Thymus (tissue), 11 donors: ENCODE results near the gene CHMP3. TPM values are rescaled to one million over a fixed set of nuclear protein-coding genes. Genes with fewer than 3 reads are reported as not detected.
"Not testable (repeated sequence)": the region's sequence is repeated elsewhere in the genome, so short reads cannot be mapped to it uniquely, and the experiment has no call there.

Experiments
- DNase-seq, 9 donors: peaks; one replicate each; pipeline ENCODE4 v3.0.0-alpha.2; 2013; ENCODE audit warnings: low spot score in 9 of 9, low read depth in 6 of 9, missing footprints in 1 of 9
- H3K27ac ChIP-seq, 2 donors: one replicate each; pipeline ENCODE4 v1.5.1; 2013; ENCODE audit warnings: control low read depth in 1 of 2, low read depth in 1 of 2, low read length in 1 of 2, mild to moderate bottlenecking in 1 of 2, moderate library complexity in 1 of 2
- H3K27me3 ChIP-seq, 2 donors: one replicate each; pipeline ENCODE4 v1.5.1; 2013; ENCODE audit warnings: low read length in 1 of 2; ENCODE audit not compliant: control insufficient read depth in 2 of 2, insufficient read depth in 1 of 2
- H3K36me3 ChIP-seq, 2 donors: one replicate each; pipeline ENCODE4 v1.5.1; 2013; ENCODE audit warnings: low read length in 1 of 2, mild to moderate bottlenecking in 1 of 2, moderate library complexity in 1 of 2; ENCODE audit not compliant: control insufficient read depth in 2 of 2, insufficient read depth in 2 of 2
- H3K4me1 ChIP-seq, 2 donors: one replicate each; pipeline ENCODE4 v1.5.1; 2013; ENCODE audit warnings: low read length in 2 of 2; ENCODE audit not compliant: control insufficient read depth in 2 of 2, insufficient read depth in 2 of 2
- H3K4me3 ChIP-seq, 2 donors: one replicate each; pipeline ENCODE4 v1.5.1; 2013; ENCODE audit warnings: low read length in 2 of 2, control low read depth in 1 of 2, mild to moderate bottlenecking in 1 of 2
- H3K9me3 ChIP-seq, 2 donors: one replicate each; pipeline ENCODE4 v1.5.1; 2013; ENCODE audit warnings: low read length in 1 of 2, mild to moderate bottlenecking in 1 of 2; ENCODE audit not compliant: control insufficient read depth in 2 of 2, insufficient read depth in 1 of 2
- WGBS: extraction: QIAGEN DNeasy Blood & Tissue Kit; methylation state at CpG from one replicate; pipeline ENCODE4 v1.1.7; 2013; 5-methylcytosine and 5-hydroxymethylcytosine counted together
- polyA plus RNA-seq: library from polyadenylated mRNA; stranded (reverse); fragments of 200-250 nt; gene quantifications from one replicate; pipeline ENCODE4 v1.2.3, GENCODE V29; 2013
- total RNA-seq: library from RNA; stranded (reverse); fragments of 120-200 nt; gene quantifications from one replicate; pipeline ENCODE4 v1.2.4, GENCODE V29; 2013
- donor health status: healthy.

The CHMP3 gene
- total and polyA plus RNA-seq, 2 donors, result 53.9 to 55.7 TPM

DNA sequence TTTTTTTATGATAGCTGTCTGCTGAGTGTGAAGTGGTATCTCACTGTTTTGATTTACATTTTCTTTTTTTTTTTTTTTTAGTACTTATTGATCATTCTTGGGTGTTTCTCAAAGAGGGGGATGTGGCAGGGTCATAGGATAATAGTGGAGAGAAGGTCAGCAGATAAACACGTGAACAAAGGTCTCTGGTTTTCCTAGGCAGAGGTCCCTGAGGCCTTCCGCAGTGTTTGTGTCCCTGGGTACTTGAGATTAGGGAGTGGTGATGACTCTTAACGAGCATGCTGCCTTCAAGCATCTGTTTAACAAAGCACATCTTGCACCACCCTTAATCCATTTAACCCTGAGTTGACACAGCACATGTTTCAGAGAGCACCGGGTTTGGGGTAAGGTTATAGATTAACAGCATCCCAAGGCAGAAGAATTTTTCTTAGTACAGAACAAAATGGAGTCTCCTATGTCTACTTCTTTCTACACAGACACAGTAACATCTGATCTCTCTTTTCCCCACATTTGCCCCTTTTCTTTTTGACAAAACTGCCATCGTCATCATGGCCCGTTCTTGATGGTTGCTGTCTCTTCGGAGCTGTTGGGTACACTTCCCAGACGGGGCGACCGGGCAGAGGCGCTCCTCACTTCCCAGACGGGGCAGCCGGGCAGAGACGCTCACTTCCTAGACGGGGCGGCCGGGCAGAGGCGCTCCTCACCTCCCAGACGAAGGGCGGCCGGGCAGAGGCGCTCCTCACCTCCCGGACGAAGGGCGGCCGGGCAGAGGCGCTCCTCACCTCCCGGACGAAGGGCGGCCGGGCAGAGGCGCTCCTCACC, 18.8 kb downstream of the CHMP3 start:
- Histone ChIP-seq H3K36me3 (peaks cover 0 to 18% of the 10 kb centered on the region in 2 donors), H3K9me3 (peaks cover 12 to 23% of the 10 kb centered on the region in 2 donors)
- not testable (repeated sequence) for DNase-seq, H3K27ac ChIP-seq, H3K4me3 ChIP-seq, H3K4me1 ChIP-seq, H3K27me3 ChIP-seq
- WGBS, result 98% methylated on average over 23 of the region's 32 CpGs

GRCh38 chr2:86543793-86544192, 19.4 kb downstream of the CHMP3 start:
- Histone ChIP-seq H3K36me3 (peaks cover 0 to 11% of the 10 kb centered on the region in 2 donors), H3K9me3 (peaks cover 7 to 16% of the 10 kb centered on the region in 2 donors), H3K27me3 (no peaks in the 10 kb centered on the region), H3K4me1 (no peaks in the 10 kb centered on the region), H3K27ac (no peak overlapping the region), H3K4me3 (no peak overlapping the region)
- no peak for DNase-seq
- WGBS, result 97% methylated on average over 2 of the region's 2 CpGs

DNA sequence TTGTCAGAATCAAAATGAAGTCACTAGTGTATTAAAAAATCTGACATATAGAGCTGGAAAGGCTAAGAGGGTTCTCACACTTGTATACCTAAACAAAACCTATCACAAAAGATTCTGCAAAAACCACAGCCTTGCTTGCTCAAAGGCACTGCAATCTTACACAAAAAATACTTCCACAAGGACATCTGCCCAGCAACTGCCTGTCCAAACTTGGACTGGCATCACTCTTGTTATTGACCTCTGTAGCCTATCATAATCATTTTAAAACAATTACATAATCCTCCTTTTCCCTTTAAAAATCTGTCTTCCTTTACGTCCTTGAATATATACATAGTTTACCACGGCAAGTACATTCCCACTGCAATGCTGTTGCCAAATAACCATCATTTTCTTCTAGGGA, 19.9 kb downstream of the CHMP3 start:
- Histone ChIP-seq H3K9me3 (peaks cover 6 to 13% of the 10 kb centered on the region in 2 donors), H3K27ac (no peak overlapping the region), H3K36me3 (peaks cover 0 to 8% of the 10 kb centered on the region in 2 donors), H3K4me3 (no peak overlapping the region), H3K4me1 (no peaks in the 10 kb centered on the region), H3K27me3 (no peaks in the 10 kb centered on the region)
- DNase-seq, result no peak
- WGBS, result 97% methylated on average over 2 of the region's 2 CpGs

GRCh38 chr2:86542814-86543213, 20.4 kb downstream of the CHMP3 start:
- Histone ChIP-seq H3K27ac (no peak overlapping the region), H3K4me1 (no peaks in the 10 kb centered on the region), H3K27me3 (no peaks in the 10 kb centered on the region), H3K36me3 (peaks cover 0 to 8% of the 10 kb centered on the region in 2 donors), H3K4me3 (no peak overlapping the region), H3K9me3 (peaks cover 6 to 13% of the 10 kb centered on the region in 2 donors)
- no peak for DNase-seq
- 95% methylated on average over 1 of the region's 1 CpG for WGBS

GRCh38 chr2:86541334-86541733, 21.9 kb downstream of the CHMP3 start:
- H3K27ac ChIP-seq, result no peak overlapping the region
- peaks cover 6 to 10% of the 10 kb centered on the region in 2 donors for H3K9me3 ChIP-seq
- DNase-seq, result no peak
- H3K36me3 ChIP-seq, result peaks cover 0 to 5% of the 10 kb centered on the region in 2 donors
- H3K27me3 ChIP-seq, result no peaks in the 10 kb centered on the region
- H3K4me1 ChIP-seq, result no peaks in the 10 kb centered on the region
- no peak overlapping the region for H3K4me3 ChIP-seq
- 97% methylated on average over 2 of the region's 2 CpGs for WGBS

GRCh38 chr2:86533589-86533988, 29.7 kb downstream of the CHMP3 start:
- H3K27ac ChIP-seq, result no peak overlapping the region
- WGBS, result 99% methylated on average over 3 of the region's 3 CpGs
- no peaks in the 10 kb centered on the region for H3K4me1 ChIP-seq
- no peak overlapping the region for H3K4me3 ChIP-seq
- no peak for DNase-seq
- peaks cover 0 to 5% of the 10 kb centered on the region in 2 donors for H3K36me3 ChIP-seq
- peaks cover 0 to 14% of the 10 kb centered on the region in 2 donors for H3K9me3 ChIP-seq
- H3K27me3 ChIP-seq, result no peaks in the 10 kb centered on the region

GRCh38 chr2:86525421-86526340, 37.6 kb downstream of the CHMP3 start:
- H3K27ac ChIP-seq, result no peak overlapping the region
- DNase-seq, result no peak
- no peaks in the 10 kb centered on the region for H3K27me3 ChIP-seq
- H3K36me3 ChIP-seq, result peaks cover 10 to 20% of the 10 kb centered on the region in 2 donors
- WGBS, result 97% methylated on average over 11 of the region's 11 CpGs
- H3K4me1 ChIP-seq, result no peaks in the 10 kb centered on the region
- no peak overlapping the region for H3K4me3 ChIP-seq
- H3K9me3 ChIP-seq, result peaks cover 0 to under 1% of the 10 kb centered on the region in 2 donors

DNA sequence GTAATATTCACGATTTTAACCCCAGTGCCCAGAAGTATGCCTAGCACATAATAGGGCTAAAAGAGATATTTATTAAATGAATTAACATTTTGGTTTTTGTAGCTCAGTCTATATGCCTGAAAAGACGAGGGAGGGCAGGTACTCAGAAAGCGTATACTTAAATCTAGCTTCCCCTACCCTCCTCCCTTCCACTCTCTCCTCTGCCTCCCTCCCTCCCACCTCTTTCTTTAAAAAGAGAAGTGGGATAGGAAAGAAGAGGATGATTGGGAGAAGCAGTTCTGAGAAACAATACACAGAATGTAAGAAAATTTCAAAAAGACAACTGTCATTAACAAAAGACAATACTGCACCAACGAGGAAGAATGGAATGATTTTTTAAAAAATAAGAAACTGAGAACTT, 39.8 kb downstream of the CHMP3 start:
- peaks cover 8 to 25% of the 10 kb centered on the region in 2 donors for H3K36me3 ChIP-seq
- H3K4me3 ChIP-seq, result no peak overlapping the region
- DNase-seq, result no peak
- H3K27ac ChIP-seq, result no peak overlapping the region
- no peaks in the 10 kb centered on the region for H3K4me1 ChIP-seq
- 99% methylated on average over 4 of the region's 4 CpGs for WGBS
- no peaks in the 10 kb centered on the region for H3K27me3 ChIP-seq
- H3K9me3 ChIP-seq, result peaks cover 1 to 4% of the 10 kb centered on the region in 2 donors

GRCh38 chr2:86522711-86523110, 40.5 kb downstream of the CHMP3 start:
- peaks cover 5 to 25% of the 10 kb centered on the region in 2 donors for H3K36me3 ChIP-seq
- no peaks in the 10 kb centered on the region for H3K27me3 ChIP-seq
- no peaks in the 10 kb centered on the region for H3K4me1 ChIP-seq
- DNase-seq, result no peak
- H3K4me3 ChIP-seq, result no peak overlapping the region
- H3K9me3 ChIP-seq, result peaks cover 1 to 4% of the 10 kb centered on the region in 2 donors
- H3K27ac ChIP-seq, result no peak overlapping the region
- WGBS, result over 99% methylated on average over 2 of the region's 2 CpGs
